SIG-M5 treated with dmso at 0.1 percent for 504 hours (cell line): ENCODE data around the gene TMEM259.

Experiments used
- DNase-seq: peaks from one replicate; lab custom pipeline; 2025; ENCODE audit not compliant: unreplicated experiment; lab: John Stamatoyannopoulos, UW

The TMEM259 gene

DNA sequence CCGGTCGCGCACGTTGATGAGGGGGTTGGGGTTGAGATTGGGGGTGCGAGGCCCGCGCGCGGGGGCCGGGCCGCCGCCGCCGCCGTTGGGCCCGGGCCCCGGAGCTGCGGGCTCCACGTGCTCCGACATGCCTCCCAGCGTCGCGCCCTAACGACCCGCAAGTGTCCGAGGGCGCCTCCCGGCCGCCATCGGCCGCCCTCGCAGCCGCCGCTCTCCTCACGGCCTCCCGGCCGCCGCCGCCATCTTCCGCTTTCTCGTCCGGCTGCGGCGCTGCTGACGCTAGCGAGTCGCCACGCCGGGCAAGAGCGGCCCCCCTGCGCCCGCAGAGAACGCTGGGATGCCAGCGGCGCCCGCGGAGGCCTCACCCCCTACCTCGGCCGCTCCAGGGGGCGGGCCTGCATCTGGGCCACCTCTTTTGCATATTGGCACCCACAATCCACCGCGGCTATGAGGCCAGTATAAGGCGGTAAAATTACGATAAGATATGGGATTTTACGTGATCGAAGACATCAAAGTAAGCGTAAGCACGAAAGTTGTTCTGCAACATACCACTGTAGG lies at the start of gene TMEM259:
TSS of gene TMEM259 (minus strand) at position 256 of the 558 bp plus-strand sequence. CDS start at position 129, 127 bp downstream.
- DNase-seq: peak; percentile 90

DNA sequence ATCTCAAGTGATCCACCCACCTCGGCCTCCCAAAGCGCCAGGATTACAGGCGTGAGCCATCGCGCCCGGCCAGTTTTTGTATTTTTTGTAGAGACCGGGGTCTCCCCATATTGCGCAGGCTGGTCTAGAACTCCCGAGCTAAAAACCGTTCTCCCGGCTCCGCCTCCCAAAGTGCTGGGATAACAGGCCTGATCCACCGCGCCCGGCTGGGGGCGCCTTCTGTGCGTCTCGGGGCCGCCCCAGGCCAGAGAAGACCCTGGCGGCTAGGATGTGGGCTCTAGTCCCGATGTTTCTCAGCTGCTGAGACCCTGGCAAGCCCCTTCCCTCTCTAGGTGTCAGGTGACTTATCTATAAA lies 49.6 kb upstream of the TMEM259 start:
- no peak for DNase-seq

DNA sequence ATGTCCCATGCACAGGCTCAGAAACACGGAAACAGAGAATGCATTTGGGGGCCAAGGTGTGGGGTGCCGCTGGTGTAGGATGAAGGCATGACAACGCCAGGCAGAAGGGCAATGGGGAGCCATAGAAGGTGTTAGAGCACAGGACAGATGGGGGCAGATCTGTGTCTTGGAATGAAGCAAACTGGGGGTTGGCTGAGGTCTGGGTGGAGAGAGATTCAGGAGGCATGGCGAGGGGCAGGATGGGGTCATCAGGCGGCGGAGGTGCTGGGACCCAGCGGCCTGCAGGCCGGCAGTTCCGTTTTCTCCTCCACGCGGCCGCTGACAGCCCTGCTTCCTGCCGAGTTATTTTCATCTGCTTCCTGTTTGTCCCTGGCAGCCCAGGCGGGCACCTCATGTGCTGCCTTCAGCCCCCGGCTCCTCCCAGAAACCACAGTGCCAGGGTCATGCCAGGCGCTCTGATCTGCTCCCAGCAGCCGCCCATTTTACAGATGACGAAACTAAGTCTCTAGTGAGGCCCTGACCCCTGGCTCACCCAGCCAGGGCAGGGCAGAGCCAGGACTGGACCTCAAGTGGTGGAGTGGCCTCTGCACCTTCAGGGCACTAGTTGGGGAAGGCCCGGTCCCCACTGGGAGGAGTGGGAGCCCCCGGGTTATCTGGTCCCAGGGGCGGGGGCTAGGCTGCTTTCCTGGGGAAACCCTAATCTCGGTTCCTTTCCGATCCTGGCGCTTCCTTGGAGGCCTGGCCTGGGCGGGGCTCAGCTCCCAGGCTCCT lies 48.3 kb upstream of the TMEM259 start:
- peak; percentile 87 for DNase-seq

DNA sequence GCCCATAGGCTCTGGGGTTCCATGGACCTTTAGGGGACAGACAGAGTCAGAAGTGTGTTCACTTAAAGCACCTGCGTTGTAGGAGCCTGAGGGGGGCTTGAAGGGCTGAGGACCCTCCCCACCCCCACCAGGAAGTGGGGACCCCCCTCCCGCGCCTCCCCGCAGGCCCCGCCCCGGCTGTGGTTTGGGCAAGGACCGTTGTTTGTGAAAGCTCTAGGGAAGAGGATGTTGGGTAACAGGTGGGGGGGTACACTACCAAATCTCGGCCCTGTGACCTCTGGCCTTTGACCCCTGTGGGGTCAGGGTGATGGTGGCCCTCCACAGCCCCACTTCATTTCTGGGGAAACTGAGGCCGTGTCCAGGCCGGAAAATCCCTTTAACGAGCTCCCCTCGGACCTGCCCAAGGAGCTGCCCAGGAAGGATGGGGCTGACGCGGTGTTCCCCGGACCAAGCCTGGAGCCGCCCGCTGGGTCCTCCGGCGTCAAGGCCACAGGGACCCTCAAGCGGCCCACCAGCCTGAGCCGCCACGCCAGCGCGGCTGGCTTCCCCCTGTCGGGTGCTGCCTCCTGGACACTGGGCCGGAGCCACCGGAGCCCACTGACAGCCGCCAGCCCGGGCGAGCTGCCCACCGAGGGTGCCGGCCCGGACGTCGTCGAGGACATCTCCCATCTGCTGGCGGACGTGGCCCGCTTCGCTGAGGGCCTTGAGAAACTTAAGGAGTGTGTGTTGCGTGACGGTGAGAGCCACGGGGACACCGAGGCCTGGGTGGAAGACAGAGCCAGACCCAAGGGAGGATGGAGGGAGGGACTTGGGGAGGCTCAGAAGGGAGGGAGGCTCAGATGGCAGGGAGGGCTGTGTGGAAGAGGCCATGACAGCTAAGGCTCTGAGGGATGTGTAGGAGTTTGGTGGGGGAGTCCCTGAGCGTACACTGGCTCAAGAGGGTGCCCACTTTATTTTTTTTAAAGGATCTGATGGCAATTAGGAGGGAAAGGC lies 47.4 kb upstream of the TMEM259 start:
- peak; percentile 80 for DNase-seq

DNA sequence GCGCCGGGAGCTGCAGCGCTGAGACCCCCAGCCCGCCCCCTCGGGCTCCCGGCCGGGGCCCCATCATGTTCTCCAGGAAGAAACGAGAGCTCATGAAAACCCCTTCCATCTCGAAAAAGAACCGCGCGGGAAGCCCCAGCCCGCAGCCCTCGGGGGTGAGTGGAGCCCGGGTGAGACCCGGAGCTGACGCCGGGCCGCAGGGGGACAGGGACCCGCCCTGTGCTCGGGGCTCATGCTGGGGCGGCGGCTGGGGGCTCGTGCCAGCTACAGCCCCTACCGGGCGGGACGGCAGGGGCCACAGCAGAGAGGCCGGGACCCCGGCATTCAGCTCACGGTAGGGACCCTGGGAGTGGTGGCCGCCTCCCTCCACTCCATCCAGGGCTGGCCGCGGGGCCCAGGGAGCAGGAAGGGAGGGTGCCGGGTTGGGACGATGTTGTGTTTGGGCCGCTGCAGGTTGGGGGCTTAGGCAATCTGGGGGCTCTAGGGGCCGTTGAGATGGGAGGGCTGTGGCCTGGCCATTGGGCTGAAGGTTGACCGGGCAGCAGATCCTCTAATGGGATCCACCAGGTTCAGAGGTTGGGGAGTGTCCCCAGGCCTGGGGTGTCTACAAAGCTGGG lies 46.5 kb upstream of the TMEM259 start:
- no peak for DNase-seq

DNA sequence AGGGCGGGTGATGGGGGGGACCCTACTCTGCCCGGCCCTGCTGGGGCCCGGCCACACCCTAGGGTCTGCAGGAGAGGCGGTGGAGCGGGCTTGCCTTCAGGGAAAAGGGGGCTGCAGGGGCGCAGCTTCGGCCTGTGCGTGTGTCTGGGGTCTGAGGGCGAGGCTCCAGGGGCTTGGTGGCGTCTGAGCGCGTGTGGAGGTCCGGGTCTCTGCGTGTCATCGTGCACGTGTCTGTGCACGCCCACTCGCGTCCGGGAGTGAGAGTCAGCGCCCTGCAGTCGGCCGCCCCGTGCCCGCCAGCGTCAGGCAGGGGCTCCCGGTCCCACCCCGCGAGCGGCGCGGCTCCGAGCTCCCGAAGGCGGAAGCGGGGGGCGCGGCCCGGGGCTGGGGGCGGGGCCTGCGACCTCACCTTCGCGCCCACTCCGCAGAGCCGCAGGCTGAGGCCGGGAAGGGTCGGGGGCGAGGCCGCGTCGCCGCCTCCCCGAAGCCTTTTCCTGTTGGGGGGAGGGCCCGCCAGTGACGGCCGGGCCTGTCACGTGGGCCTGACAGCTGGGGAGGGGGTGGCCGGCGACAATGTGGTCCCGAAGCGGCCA lies 45.9 kb upstream of the TMEM259 start, which contains the start of gene ARHGAP45:
TSS of gene ARHGAP45 (plus strand) at position 420 of the 593 bp plus-strand sequence. CDS start 239 bp downstream, outside the sequence.
- DNase-seq: peak; percentile 75

DNA sequence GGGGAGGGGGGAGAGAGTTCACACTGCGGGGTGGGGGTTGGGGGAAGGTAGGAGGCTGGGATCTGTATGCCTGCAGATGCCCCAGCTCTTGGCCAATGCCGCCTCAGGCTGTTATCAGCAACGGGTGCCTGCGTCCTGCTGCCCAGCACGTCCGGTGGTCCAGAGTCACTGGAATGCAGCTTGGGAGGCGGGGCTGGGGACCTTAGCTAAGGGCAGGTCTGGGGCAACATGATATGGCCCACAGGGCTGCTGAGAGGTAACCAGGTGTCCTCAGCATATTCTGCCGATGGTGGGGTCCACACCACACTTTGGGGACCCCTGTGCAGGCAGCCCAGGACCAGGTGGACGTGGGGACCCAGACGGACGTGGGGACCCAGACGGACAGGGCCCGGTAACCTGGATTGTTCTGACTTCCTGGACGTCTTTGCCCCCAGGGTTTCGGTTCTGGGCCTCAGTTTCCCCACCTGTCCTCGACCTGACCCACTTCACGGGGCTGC lies 45.4 kb upstream of the TMEM259 start:
- DNase-seq: no peak

DNA sequence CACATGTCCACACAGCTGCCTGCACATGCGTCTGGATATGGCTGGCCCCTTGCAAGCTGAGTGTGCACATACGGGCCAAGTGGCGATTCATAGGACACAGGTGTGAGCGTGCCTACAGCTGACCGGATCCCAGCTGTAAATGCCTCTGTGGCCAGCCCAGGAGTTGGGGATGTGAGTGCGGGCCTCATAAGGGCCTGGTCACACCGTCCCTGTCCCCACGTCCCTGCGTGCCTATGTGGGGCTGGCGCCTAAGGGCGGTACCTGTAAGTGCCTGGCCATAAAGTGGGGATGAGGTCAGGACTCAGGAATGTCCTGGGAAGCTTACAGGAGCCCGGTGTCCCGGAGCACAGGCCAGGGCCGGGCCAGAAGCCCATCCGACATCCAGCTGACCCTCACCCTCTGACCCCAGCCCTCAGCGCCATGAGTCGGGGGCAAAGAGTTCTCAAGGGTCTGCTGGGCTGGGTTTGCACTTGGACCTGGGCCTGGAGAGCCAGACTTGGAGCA lies 44.7 kb upstream of the TMEM259 start:
- DNase-seq: no peak

DNA sequence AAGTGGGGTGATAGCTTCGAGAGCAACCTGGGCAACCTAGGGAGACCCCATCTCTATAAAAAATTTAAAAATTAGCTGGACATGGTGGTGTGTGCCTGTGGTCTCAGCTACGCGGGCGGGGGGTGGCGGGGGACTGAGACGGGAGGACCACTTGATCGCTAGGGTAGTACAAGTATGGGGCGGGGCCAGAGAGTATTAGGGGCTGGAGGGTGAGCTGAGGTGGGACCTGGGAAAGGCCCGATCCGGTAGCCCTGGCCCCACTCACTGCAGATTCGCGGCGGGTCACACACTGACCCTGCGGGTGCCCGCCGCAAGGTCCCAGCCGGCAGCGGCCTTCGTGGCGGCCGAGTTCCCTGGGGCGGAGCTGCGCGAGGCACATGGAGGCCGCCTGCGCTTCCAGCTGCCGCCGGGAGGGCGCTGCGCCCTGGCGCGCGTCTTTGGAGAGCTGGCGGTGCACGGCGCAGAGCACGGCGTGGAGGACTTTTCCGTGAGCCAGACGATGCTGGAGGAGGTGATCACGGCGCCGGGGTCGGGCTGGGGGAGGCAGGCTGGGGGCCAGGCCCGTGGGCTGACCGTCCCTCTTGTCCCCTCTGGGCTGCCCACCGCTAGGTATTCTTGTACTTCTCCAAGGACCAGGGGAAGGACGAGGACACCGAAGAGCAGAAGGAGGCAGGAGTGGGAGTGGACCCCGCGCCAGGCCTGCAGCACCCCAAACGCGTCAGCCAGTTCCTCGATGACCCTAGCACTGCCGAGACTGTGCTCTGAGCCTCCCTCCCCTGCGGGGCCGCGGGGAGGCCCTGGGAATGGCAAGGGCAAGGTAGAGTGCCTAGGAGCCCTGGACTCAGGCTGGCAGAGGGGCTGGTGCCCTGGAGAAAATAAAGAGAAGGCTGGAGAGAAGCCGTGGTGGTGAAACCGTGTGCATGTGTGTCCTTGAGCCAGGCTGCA lies 44.0 kb upstream of the TMEM259 start:
- DNase-seq: peak; percentile 26

DNA sequence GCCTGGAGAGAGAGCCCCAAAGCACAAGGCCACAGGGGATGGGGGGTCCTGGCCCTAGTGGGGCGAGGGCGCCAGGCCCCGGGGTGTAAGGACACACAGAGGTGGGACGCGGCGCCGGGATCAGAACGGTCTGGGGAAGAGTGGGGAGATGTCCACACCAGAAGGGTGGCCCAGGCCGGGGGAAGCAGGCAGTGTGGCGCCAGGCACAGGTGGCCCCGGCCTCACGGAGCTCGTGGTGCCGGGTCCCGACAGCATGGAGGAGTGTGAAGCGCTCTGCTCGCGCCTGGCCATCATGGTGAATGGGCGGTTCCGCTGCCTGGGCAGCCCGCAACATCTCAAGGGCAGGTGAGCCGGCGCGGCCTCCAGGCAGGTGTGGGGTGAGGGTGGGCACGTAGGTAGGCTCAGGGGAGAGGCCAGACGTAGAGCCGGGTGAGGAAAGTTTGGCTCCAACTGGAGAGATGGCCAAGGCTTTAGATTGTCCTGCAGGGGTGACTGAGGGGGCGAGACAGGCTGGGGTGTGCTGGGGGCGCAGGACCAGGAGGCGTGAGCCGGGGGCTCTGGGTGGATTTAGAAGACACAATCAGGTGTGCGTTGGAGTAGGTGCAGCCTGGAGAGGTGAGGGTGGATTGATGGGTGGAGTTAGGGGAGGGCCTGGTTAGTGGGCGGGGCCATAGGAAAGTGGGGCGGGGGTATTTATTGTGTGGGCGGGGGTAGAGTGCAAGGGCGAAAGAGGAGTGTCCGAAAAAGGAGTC lies 43.2 kb upstream of the TMEM259 start:
- no peak for DNase-seq

DNA sequence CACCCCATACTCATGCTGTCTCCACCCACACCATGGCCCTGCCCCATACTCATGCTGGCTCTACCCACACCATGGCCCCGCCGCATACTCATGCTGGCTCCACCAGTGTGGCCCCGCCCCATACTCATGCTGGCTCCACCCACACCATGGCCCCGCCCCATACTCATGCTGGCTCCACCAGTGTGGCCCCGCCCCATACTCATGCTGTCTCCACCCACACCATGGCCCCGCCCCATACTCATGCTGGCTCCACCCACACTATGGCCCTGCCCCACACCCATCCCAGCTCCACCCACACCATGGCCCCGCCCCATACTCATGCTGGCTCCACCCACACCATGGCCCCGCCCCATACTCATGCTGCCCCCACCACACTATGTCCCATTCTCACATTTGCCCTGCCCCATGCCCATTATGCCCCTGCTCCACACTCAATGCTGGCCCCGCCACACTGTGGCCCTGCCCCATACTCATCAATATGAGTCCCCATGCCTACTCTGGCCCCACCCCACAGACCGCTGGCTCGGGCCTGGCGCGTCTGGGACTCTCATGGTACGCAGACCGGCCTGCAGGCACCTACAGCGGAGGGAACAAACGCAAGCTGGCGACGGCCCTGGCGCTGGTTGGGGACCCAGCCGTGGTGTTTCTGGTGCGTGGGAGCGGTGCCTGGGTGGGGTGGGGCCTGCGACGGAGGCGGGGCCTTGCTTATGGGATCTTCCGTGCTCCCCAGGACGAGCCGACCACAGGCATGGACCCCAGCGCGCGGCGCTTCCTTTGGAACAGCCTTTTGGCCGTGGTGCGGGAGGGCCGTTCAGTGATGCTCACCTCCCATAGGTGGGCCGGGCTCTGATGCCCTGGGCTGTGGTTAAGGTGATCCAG lies 42.3 kb upstream of the TMEM259 start:
- no peak for DNase-seq

DNA sequence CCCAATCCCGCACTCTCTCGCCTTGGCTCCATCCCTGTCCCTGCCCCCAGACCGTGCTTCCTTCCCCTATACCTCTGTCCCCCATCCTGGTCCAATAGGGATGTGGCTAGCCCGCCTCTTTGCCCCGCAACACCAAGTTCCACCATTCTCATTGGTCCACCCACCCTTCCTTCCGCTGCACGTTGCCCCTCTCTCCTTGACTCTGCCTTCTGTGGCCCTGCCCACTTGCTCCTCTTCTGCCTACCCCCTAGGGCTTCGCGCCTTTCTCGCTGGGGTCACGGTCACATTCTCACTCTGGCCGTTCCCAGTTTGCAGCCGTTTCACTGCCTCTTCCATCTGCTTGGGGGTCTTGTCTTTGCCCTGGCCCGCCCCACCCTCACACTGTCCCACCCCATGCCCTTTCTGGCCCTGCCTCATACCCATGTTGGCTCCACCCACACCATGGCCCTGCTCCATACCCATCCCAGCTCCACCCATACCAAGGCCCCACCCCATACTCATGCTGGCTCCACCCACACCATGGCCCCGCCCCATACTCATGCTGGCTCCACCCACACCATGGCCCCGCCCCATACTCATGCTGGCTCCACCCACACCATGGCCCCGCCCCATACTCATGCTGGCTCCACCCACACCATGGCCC lies 41.6 kb upstream of the TMEM259 start:
- DNase-seq: no peak

DNA sequence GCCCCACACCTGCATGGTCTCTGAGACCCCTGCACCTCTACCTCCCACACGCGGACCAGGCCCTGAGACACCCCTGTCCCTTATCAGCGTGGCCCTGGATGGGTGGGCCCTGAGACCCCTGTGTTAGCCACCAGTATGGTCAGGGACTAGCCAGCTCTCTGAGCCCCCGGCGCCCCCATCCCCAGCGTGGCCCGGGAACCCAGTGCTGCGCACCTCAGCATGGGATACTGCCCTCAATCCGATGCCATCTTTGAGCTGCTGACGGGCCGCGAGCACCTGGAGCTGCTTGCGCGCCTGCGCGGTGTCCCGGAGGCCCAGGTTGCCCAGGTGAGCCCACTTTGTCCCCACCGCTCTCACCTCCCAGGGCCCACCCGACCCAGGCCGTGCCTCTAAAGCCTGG lies 41.1 kb upstream of the TMEM259 start:
- no peak for DNase-seq

DNA sequence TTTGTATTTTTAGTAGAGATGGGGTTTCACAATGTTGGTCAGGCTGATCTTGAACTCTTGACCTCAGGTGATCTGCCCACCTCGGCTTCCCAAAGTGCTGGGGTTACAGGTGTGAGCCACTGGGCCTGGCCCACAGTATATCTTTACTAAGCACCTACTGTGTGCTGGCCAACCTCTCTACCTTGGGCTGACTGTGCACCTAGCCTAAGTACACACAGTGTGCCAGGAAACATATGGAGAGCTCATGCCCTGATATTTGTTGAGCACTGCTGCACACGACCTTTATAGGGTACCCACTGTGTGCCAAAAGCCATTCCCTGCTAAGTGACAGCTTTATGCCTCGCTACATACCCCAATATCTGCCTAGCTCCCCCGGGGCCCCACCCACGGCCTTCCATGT lies 39.8 kb upstream of the TMEM259 start:
- no peak for DNase-seq

DNA sequence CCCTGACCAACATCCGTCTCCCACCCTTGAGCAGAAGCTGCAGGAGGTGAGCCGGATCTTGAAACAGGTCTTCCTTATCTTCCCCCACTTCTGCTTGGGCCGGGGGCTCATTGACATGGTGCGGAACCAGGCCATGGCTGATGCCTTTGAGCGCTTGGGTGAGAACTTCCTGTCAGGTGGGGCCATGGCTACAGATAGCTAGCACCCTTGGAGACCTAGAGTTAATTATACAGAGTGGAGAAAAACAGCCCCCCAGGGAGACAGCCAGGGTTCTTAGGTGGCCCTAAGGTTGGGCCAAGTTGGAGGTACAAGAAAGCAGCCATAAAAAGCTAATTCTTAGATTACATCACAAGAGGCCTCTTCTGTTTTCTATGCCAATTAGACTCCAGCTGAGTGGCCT lies 37.2 kb upstream of the TMEM259 start:
- DNase-seq: no peak

DNA sequence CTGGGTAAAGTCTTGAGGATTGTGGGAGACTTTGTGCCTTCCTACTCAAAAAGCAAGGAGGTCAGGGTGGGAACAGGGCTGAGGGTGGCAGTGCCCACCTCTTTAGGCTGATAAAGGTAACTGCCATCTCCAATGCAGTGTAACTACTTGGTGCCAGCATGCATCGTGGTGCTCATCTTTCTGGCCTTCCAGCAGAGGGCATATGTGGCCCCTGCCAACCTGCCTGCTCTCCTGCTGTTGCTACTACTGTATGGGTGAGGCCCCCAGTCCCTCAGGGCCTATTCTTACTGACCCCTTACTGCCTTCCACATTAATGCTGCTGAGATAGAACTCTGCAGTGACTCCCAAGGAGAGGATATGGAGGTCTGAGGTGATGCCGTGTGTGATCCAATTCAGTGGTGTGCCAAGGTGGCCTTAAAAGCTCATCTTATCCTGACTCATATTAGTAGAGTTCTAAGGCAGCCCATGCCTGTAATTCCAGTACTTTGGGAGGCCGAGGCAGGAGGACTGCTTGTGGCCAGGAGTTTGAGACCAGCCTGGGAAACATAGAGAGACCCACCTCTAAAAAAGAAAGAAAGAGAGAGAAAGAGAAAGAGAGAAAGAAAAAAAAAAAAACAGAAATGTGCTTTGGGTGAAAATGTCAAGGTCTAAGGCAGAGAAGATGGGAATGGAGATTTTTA lies 36.4 kb upstream of the TMEM259 start:
- DNase-seq: no peak
